ENCODE measurements around the gene NINL.

The NINL gene

DNA sequence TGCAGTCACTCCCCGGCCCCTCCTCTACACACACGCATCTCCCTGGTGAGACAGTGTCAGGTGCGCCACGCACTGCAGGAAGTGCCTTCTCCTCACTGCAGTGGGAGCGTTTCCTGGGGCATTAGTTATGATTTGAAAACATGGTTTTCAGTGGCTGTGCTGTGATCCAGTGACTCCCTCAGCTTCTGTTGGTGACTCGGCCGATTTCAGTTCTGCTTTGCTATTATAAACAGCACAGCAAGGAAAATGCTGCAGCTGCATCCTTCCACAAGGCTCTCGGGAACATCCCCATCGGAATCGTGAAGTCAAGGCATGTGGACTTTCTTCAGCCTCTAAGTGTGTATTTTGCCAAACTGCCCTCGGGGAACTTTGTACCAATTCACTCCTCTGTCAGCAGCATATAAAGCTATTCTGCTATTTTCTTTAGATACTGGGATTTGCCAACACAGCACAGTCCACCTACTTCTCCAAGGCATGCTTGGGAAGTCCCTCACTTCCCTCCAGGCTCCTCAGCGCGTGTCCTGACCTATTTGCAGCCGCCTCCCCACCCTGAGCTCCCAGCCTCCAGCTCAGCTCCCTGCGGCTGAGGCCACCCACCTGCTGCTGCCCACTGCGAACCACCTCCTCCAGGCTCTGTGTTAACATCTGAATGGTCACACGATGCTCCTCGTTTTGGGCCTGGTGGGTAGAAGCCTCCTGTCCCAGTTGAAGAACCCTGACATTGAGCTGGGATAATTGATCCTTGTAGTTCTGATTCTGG, 123.4 kb downstream of the NINL start:
- DNase-seq: no peak

DNA sequence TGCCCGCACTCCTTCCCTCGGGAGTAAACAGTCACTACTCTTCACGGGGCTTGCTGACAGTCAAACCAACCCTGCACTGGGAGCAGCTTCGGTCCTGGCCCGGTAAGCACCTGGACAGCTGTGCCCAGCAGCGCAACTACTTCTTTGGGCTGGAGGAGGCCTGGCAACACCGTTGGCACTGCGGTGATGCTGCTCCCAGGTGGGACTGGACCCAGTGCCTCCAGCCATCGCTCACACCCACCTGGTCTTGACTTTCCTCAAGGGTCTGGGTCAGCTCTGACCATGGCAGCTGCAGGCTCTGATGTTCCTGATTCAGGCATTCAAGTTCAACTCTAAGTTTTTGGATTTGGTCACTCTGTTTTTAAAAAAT, 124.1 kb downstream of the NINL start:
- DNase-seq: no peak

DNA sequence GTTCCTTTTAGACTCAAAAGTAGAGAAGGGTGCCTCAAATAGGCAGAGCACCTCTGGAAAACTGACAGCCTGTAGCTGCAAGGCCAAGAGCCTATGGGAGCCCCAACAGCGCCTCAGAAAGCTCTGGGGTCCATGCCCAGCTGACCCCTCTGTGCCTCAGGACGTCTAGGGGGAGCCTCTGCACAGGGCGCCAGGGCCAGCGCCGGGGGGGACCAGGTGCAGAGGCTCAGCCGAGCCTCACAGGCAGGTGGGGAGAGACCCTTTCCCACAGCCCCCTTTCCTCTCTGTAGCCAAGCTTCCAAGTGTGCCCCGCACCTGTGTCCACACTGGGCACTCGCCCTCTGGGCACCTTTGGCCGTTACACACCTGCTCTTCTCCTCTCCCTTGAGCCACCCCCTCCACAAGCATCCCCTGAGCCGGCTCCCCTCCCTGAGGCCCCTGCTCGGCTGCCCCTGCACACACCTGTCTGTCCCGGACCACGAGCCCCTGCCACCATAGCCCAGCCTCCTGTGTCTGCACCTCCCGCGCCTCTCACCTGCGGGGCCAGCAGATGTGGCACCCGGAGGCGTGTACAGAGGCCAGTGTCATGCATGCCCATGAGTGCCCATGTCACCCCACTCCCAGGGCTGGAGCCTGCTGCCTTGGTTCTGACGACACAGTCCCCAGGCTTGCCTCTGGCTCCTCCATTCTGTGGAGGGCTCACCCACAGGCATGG, 124.6 kb downstream of the NINL start:
- no peak for DNase-seq

DNA sequence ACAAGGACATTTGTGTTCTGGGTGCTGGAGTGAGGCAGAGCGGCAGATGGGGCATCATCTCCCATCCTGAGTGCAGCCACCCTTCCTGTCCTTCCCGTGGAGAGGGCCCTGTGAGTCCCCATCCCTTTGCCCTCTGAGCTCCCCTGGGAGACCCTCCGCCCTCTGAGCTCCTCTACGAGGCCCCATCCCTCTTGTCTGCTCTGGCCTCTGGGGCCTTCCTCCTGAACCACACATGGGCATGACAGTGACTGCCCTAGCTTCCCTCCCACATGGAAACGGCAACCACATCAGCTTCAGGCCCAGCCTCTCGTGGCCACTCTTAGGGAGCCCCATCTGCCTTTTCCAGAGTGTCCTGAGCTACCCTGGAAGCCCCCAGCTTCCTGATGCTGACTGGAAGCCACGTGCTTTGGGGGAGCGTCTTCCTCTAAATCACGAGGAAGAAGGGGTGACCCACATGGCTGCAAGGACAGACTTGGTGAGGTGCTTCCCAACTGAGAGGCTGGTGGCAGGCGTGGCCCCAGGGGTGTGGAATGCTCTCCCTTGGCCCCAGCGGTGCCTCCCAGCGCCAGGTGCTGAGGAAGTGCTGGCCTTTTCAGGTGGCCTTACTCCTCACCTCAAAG, 125.3 kb downstream of the NINL start:
- DNase-seq: no peak

DNA sequence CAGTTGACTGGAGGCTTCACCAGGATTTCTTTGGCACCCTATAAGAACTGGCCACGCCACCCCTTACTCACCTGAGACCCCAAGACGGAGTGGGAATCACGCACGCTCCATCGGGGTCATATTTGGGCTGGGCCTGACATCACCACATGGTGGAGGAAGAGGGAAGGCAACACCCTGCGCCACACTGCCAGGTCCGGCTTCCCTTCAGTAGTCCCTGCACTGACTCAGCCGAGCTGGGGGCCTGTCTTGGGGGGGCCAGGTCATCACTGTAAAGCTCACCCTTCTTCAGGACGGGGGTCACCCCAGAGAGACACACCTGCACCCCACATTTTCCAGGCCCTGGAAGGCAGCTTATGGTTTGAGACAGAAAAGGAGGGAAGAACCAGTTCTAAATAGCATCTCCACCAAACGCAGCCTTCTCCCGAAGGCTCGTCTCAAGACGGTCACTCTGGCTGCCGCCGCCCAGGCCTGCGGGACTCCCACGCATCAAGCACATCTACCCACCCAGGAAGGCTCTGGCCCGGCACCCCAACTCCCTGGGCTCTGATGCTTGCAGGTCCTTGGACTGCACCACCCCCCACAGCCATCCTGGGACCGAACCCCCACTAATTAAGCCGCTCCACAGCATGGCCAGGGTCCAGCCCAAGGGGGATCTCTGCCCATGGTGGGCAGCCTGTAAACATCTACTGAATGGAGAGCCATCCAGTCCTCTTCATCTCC, 126.1 kb downstream of the NINL start:
- no peak for DNase-seq

DNA sequence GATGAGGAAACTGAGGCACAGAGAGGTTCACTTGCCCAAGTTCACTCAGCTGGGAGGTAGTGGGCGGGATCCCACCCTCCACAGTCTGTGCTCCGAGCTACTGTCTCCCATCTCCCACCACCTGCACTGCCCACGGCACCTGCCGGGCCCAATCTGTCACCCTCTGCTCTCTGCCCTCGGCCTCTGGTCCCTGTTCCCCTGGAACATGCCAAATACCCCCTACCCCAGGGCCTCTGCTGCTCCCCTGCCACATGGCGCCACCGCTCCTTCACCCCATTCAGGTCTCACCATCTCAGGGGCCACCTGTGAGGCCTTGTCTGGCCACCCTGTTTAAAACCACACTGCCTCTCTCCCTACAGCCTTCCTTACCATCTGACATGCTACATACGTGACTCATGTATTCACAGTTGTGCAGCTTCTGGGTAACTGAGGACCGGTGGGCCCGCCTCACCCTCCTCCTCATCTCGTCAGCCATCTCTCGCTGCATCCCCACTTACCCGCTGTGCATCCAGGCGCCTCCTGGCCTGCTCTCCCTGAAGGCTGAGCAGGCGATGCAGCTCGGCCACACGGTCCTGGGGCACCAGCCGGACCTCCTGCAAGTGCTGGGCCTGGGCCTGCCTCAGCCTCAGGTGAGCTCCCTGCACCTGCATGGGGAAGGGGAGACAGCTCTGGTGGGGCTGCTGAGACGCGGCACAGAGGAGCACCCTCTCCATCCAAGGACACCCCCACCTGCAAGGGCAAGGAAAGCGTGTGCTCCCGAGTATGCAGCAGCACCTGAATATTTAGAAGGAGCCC, 127.2 kb downstream of the NINL start:
- DNase-seq: no peak

DNA sequence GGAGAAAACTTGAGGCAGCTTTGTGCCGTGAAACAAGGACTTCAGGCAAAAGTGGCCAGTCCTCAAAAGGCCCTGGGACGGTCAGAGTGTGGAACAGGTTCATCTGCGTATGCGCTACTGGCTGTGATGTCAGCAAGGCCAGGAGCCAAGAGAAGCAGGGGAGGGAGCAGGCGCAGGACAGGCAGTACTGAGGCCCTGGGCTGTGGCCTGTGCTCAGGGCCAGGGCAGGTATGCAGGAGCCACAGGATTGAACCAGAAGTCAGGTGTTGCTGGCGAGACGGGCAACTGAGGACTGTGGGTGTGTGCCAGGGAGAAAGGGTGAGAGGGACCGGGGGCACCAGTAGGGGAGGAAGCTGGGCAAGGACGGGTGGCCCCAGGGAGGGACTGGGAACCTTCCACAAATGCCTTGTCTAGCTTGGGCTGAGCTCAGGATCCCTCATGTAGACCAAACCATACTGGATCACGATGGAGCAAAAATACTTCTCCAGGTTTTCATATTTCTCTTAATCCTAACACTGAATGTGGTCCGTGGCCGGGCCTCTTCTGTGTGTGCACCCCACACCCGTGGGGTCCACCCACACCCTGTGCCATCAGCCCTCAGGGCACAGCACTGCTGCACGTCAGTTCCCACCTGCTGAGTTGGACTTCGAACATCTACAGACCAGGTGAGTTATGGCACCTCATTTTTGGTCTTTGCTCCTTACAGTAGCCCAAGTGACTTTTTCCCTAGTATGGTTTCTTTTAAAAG, 131.0 kb downstream of the NINL start:
- DNase-seq: no peak

DNA sequence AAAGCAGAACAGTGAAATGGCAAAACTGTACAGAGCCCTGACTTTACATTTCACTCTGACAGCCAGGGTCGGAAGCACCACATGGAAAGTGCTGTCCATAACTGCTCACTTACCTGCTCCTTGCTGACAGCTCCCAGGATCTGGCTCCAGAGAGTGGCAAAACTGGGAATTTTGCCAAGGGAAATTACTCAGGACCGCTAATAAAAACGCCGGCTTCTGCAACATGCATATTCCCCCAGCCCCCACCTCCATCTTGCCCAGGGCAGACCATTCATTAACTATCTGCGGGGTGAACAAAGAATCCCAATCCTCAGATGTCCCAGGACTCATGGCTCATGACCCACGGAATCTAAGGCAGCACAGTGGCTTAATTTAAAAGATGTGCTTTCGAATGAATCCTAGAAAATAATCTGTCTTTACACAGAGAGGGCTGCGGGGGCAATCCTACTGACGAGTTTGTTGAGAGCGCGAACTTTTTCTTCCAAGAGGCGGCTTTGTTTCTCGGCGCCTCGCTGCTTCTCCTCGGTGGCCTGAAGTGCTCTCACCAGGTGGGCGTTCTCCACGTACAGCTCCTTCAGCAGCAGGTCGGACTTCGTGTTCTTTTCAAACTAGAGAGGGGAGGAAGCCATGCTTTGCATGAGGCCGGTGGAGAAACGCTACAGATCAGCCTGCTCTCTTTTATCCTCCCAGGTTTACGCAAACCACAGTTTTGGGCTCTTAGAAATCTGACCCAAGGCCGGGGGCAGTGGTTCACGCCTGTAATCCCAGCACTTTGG, 132.1 kb downstream of the NINL start:
- DNase-seq: no peak

DNA sequence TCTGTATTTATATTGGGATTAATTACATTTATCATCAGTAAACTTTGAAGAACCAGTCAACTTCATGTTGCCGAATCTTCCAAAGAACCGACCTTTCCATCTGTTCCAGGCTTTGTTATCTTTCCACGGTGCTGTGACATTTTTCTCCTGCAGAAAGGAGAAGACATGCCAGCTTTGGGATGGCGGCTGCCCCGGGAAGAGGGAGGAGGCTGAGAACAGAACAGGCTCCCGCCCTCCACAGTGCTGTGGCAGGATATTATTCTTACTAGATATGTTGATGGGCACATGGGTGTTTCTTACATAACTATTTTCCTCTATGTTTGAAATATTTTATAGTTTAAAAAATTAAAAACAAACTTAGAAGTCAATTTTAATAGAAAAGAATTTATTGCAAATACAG, 133.0 kb downstream of the NINL start:
- DNase-seq: no peak

DNA sequence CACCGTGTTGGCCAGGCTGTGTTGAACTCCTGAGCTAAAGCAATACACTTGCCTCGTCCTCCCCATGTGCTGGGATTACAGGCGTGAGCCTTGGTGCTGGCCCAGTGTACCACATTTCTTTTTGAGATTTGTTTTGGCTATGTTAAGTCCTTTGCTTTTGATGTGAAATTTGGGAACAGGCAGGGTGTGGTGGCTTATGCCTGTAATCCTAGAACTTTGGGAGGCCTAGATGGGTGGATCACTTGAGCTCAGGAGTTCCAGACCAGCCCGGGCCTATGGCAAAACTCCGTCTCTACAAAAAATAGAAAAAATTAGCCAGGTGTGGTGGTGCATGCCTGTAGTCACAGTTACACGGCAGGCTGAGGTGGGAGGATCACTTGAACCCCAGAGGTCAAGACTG, 137.7 kb downstream of the NINL start:
- no peak for DNase-seq

DNA sequence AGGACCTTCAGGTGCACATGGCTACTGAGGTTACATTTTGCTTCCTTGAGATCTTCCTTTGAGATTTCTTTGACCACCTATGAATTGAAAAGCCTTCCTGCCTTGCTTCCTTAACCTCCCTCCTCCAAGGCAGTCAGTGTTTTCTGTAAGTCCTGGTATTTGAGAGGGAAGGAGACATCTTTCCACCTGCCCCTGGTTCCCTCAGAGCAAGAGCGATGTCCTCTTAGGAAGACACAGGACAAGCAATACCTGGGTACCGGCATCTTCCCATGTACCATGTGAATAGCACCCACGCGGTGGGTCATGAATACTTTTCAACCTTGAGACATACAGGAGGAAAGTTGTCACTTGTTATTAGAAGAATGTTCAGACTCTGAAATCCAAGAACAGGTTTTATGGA, 140.8 kb downstream of the NINL start:
- DNase-seq: no peak

DNA sequence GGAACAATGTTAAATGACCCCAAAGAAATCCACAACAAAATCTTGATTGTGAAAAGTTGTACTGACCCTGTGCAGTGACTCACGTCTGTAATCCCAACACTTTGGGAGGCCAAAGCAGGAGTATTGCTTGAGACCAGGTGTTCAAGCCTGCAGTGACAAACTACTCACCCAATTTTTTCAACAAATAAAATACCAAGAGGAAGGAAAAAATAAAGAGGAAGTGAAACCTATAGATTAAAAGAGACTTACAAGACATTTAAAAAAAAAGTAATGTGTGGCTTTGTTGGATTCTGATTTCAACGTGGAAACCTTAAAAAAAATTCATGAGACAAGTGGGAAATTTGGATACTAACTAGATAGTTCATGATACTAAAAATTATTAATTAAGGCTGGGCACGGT, 146.0 kb downstream of the NINL start:
- DNase-seq: no peak

DNA sequence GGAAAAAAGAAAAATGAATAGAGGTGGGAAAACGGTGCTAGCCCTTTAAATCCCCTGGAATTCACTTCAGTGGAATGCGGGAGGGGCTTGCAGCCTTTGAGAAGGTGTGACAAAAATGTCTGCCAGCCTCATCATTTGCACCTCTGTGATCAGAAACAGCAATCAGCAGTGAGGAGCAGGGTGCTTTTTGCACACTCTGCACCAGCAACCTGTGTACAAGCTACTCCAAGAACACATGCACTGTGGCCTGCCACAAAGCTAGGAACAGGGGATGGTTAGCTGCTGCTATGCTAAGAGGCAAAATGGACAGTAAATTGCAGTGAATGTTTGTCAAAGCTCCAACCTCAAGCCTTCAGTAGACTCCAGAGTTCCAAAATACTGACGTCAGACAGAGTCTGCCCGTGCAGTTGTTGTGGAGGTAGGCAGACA, 148.2 kb downstream of the NINL start:
- DNase-seq: no peak

DNA sequence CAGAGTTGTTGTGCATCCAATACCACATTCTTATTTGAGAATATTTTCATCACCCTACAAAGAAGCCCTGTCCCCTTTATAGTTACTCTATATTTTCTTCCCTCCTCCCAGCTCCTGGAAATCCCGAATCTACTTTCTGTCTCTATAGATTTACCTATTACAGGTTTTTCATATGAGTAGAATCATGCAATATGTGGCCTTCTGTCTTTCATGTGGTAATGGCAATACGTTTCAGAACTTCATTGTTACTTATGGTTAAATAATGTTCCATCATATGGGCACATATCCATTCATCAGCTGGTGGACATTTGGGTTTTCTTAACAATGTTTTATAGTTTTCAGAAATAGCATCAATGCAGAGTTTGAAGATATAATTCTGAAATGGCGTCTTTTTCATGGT, 160.8 kb downstream of the NINL start:
- DNase-seq: no peak

DNA sequence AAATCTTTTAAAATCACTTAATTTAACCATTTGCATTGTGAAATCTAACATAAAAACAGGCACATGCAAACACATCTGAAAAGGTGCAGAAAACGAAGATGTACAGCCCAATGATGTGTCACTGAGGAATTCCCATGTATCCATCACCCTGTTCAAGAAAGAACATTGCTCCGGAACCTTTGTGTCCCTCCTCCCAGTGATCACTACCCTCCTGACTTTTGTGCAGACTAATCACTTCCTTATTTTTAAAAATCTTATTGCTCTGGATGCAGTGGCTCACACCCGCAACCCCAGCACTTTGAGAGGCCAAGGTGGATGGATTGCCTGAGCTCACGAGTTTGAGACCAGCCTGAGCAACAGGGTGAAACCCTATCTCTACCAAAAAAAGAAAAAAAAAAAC, 163.3 kb downstream of the NINL start:
- no peak for DNase-seq

DNA sequence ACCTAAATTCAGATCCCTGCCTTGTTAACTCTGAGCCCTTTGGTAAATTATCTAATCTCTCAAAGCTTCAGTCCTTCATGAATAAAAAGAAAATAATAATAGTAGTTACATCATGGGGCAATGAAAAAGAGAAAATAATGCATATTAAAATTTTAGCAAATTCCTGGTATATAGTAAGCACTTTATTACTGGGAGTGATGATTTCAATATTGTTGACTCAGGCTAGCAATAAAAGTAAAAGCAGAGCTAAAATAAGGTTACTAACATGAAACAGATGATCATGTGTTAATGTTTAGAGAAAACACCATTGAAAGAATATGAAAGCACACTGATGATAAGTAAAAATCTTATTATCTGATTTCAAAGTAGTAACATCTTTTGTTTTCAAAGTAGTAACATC, 164.2 kb downstream of the NINL start:
- DNase-seq: no peak

DNA sequence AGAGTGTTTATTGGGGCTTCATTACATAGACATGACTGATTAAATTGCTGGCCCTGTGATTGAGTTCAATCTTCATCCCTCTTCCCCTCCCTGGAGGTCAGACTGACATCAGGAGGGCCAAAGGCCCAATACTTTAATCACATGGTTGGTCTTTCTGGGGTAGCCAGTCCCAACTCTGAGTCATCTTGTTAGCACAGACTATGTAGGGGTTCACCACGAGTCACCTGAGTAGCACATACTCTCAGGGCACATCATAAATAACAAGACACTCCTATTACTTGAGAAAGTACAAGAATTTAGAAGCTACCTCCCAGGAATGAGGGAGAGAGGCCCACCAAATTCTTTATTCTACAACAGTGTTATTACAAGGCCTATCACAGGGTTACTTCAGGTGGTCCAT, 166.6 kb downstream of the NINL start:
- DNase-seq: no peak

DNA sequence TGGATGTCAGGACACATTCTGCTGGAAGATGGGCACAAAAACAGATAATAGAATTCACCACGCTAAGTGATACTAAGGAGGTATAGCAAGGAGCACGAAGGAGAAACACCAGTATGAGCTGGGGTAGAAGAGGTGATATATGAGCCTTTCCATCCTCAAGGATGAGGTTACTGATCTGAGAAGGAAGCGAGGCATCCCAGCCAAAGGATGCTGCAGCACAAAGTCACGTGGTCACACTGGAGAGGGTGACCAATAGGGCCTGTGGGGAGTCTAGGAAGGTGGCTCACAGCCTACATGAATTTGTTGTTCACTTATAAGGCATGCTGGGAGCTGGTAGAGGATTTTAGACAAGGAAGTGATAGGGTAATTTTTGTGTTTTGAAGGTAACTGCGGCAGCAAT, 176.4 kb downstream of the NINL start:
- no peak for DNase-seq

DNA sequence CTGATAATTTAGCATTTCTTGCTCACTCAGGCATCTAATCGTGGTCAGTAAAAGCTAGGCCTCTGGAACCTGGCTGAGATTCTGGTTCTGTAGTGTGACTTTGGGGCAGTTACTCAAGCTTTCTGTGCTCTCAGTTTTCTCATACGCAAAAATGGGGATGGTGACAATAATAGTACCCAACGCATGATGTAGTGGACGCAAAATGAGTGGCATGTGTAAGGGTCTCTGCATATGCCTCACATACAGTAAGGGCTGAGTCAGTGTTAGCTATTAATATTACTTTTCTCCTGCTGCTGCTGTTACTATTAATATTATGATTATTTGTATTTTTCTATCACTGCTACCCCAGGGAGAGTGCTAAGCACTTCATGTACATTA, 177.2 kb downstream of the NINL start:
- DNase-seq: peak; percentile 15

DNA sequence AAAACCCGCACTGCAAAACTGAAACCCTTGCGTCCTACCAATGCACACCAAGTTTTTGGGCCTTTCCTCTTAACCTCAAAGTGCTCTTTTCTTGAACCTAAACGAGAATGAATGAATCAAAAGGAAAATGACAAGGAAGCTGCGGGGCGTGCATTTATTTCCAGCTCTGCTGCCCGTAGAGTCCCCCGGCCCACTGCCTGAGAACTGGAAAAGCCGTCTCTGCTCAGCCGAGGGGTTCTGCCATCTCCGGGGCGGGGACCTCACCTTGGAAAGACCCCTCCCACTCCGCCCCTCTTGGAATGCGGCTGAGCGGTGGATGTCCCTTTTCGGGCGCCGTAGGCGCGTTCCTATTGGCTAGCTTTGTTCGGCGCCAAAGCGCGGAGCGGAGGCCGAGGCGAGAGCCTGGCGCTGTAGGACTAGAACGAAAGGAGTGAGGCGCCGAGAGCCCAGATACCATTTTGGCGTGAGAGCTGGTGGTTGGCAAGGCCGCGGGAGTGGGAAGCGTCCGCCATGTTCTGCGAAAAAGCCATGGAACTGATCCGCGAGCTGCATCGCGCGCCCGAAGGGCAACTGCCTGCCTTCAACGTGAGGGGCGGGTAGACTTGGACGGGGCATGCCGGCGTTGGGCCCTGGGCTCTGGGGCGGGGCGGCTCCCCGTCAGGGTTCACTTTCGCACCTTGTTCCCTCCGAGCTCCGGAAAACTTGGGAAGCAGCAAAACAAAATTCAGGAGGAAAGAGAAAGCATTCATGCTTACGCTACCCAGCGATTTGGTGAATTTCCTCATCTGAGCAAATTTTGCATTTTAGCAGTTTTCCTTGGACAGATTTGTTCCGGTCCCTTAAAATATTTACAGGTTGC, 177.8 kb downstream of the NINL start, which contains the start of gene GINS1:
Gene GINS1 (plus strand): TSS at position 363 of the 859 bp plus-strand sequence. CDS start 148 bp downstream, at position 511.
- peak; percentile 91 for DNase-seq

Measured in hematopoietic multipotent progenitor cell treated with erythropoietin and hydrocortisone succinate and interleukin-3 and kit ligand, for 8 days (in vitro differentiated cells).